Stimulated activated CD4-positive, alpha-beta T cell treated with anti-CD3 and anti-CD28 coated beads, Interleukin-1b, Interleukin-23, amount 100 ng/mL, for 48 hours (primary cell): Measurements from ENCODE around the gene DCBLD2.
A peak's percentile ranks its signal among the peaks of the same experiment; 100 is the strongest.

Experiments used
- DNase-seq: peaks from one replicate; pipeline ENCODE4 v3.0.0-alpha.2; 2020

Gene DCBLD2, protein sequence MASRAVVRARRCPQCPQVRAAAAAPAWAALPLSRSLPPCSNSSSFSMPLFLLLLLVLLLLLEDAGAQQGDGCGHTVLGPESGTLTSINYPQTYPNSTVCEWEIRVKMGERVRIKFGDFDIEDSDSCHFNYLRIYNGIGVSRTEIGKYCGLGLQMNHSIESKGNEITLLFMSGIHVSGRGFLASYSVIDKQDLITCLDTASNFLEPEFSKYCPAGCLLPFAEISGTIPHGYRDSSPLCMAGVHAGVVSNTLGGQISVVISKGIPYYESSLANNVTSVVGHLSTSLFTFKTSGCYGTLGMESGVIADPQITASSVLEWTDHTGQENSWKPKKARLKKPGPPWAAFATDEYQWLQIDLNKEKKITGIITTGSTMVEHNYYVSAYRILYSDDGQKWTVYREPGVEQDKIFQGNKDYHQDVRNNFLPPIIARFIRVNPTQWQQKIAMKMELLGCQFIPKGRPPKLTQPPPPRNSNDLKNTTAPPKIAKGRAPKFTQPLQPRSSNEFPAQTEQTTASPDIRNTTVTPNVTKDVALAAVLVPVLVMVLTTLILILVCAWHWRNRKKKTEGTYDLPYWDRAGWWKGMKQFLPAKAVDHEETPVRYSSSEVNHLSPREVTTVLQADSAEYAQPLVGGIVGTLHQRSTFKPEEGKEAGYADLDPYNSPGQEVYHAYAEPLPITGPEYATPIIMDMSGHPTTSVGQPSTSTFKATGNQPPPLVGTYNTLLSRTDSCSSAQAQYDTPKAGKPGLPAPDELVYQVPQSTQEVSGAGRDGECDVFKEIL

GRCh38 chr3:98901392-98902350, at the start of gene DCBLD2:
DCBLD2 (minus strand) TSS chr3:98901695; CDS start chr3:98901326, 369 bp downstream.
- DNase-seq, result peak; percentile 95

DNA sequence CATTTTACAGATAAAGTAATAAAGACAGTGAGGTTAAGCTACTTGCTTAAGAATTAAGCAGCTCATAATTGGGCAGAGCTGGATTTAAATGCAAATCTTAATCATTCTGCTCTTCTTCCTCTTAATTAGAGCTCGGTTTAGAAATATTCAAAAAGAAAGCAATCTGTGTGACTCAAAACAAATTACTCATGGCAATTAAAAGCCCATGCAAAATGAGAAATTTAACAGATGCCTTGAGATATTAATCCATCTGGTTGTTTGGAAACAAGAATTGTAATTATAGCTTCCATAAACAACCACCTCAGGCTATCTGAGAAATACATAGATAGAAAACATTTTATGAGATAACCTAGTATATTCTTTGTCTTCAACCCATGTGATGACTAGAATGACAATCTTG, 44.2 kb upstream of the DCBLD2 start:
- no peak for DNase-seq

- DNase-seq, result no peak
Observed at GRCh38 chr3:98945101-98945524, 43.6 kb upstream of the DCBLD2 start.

DNA sequence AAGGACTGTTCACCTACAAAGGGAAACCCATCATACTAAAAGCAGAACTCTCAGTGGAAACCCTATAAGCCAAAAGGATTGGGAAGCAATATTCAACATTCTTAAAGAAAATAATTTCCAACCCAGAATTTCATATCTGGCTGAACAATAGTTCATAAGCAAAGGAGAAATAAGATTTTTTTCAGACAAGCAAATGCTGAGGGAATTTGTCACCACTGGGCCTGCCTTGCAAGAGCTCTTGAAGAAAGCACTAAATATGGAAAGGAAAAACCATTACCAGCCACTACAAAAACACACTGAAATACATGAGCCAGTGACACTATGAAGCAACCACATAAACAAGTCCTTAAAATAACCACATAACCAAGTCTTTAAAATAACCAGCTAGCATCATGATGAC, 28.9 kb upstream of the DCBLD2 start:
- DNase-seq, result no peak

- no peak for DNase-seq
Observed at GRCh38 chr3:98921957-98922356, 20.5 kb upstream of the DCBLD2 start.

DNA sequence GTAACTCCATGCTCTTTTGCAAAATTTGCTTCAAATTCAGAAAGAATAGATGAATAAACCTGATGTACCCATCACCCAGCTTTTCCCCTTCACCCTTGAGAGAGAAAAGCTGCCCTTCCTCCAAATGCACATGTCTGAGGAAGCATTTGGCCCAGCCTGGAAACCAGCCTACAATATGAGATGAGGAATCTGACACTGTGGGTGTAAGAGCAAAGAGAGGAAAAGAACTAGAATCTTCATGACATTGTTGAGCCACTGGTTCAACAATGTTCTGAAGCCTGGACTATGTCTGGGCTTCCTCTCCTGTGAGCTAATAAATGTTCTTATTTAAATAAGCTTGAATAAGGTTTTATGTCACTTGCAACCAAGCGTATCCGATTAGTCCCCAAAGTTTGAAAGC, 18.7 kb upstream of the DCBLD2 start:
- no peak for DNase-seq

DNA sequence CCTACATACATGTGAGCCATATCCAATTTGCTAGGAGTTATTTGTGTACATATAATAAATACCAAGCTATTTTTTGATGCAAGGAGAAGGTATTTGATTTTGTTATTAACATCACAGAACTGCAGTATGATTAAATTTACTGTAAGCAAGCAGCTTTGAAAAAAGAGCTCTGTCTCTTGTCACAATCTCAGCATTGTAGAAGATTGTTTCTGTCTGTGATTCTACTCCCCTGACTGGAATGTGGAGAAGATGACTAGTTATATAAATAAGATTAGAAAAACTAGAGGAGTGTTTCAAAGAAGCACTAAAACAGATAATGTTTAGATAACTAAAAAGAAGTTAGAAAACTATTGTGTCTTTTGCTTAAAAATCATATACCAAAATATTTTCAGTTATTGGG, 17.1 kb upstream of the DCBLD2 start:
- no peak for DNase-seq

GRCh38 chr3:98917608-98918007, 16.1 kb upstream of the DCBLD2 start:
- DNase-seq, result no peak

GRCh38 chr3:98914210-98915080, 12.9 kb upstream of the DCBLD2 start:
- no peak for DNase-seq

DNA sequence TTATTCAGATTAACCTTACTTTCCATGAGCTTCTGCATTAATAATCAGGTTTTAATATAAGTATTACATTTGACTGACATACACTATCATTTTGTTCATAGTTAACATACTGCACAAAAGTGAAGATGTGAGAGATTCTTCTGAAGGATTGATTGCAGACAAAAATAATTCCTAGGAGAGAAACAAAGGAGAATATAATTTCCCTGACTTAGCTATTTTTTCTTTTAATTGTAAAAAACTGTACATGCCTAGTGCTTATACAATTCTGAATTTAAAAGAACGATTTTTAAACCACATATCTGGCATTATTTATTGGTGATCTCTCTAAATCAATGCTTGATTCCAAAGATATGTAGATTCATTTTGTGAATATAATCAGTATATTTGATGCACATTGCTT, 11.0 kb upstream of the DCBLD2 start:
- DNase-seq, result no peak

DNA sequence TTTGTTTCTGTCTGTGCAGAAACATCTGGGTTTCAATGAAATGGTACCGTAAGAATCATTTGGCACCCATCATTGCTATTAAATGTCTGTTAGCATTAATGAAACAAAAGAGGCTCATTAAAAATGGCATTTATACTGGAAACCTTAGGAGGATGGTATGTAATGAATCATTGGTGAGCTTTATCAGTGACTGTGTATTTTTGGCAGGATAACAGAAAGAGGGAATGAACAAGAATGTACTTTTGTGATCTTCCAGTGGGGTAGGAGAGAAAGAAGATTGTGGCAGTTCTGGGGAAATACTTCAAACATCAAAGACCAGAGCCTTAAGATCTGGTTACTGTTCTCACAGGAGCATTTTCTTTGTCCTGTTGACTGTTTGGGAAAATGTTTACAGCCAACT, 4.7 kb upstream of the DCBLD2 start:
- DNase-seq, result no peak

- no peak for DNase-seq
Observed at GRCh38 chr3:98903705-98904481, 2.4 kb upstream of the DCBLD2 start.

GRCh38 chr3:98903099-98903498, 1.6 kb upstream of the DCBLD2 start:
- no peak for DNase-seq

- no peak for DNase-seq
Observed at GRCh38 chr3:98902351-98902740, 851 bp upstream of the DCBLD2 start.

DNA sequence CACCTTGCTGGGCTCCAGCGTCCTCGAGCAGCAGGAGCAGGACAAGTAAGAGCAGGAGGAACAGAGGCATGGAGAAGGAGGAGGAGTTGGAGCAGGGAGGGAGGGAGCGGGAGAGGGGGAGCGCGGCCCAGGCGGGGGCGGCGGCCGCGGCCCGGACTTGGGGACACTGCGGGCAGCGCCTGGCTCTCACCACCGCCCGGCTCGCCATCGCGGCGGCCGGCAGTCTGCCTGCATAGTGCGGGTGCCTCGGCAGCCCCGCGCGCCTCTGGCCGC, 440 bp downstream of the DCBLD2 start:
- no peak for DNase-seq

- peak; percentile 2 for DNase-seq
Observed at GRCh38 chr3:98900265-98901118, 1.0 kb downstream of the DCBLD2 start.

- no peak for DNase-seq
Observed at GRCh38 chr3:98897701-98898100, 3.8 kb downstream of the DCBLD2 start.

- no peak for DNase-seq
Observed at GRCh38 chr3:98894791-98895576, 6.5 kb downstream of the DCBLD2 start.

GRCh38 chr3:98893740-98894139, 7.8 kb downstream of the DCBLD2 start:
- DNase-seq, result no peak

GRCh38 chr3:98892263-98892662, 9.2 kb downstream of the DCBLD2 start:
- no peak for DNase-seq
